ENCODE results near the gene MSI2.

GRCh38 chr17:57391857-57392471 lies 135.6 kb downstream of the MSI2 start:
- TF ChIP-seq CTCF (IDR thresholded peaks at IDR 0.05) (no peak), EP300 (IDR thresholded peaks at IDR 0.05) (no peak)

Measured in gastroesophageal sphincter (tissue), 3 donors.